ENCODE data around the gene PHOX2B.

The PHOX2B gene

DNA sequence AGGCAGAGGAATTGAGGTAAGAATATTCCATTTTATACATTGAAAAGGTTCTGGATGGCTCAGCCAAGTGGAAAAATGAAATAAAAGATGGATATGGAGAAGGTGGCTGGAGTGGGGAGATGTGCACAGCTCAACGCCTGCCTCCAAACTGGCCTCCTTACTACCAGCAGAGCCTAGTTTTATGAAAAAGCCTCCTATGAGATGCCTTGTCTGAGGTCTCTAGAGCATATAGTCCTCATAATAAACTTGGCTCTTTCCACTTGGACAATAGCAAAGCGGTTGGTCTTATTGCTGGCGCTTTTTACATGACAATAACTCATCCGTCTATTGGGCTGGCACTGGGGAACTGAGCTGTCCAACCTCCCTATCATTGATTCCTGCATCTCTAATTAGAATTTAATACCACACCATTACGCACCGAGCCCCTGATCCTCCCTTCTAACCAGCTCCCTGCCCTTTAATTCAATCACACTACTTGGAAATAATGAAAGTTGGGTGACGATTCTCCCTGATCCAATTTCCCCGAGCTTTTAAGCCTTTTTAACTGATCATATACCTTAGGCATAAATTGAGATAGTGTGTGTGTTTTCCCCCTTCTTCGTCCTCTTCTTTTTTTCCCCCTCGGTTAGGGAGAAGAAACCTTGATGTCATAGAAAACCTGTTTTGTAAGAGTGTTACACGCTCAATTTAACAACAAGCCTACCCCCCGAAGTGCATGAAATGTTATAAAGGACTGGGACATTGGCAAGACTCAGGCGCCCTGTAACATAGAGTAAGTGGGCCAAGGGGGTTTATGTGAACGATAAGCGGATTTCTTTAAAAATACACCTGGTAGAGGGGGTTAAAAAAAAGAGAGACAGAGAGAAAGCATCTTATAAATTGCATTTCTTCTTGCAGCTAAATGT lies at the start of gene PHOX2B:
TSS of gene PHOX2B (minus strand) at position 155 of the 905 bp plus-strand sequence. CDS start at position 40, 115 bp downstream.
- DNase-seq (ENCODE audit: low read depth), result no peak

DNA sequence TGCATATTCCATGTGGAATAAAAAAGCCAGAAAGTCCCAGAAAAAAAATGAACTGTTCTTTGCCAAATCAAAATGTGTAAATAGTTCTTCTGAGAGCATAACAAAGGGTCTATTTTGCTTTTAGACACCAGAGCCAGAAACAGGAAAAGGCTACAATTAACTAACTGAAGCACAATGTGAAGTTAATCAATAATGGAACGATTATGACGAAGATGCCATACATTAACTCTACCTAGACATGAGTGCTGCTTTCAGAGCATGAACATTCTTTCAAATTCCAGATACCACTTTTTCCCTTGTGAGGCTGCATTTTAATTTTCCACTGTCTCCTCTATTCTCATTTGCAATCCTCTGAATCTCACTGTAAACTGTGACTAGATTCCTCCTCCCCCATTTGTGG lies 48.7 kb upstream of the PHOX2B start:
- DNase-seq (ENCODE audit: low read depth), result no peak

GRCh38 chr4:41796545-41797210 lies 48.2 kb upstream of the PHOX2B start:
- no peak for DNase-seq (ENCODE audit: low read depth)

DNA sequence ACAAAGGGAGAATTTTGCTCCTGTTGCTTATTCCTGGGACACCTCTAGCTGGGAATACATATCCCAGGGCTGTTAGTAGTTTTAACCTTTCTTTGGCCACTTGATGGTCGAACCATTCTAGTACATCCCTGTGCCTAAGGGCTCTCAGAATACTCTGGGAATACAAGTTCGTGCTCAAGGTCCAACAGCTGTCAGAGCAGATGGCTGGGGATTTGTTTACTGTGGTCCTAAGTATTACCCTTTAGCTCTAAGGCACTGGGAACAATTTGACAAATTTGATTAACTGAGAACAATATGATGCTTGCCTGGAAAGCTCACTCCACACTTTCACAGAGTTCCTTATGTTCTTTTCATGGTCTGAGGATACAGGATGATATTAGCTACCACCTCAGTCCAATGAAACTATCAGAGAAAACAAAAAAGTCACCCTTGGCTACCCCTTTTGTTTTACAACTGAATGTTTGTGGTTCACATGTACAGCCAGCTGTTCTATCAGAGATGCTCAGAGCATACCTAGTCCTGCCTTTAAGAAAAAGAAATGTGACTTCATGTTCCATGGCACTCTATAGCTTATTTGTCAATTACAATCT lies 47.4 kb upstream of the PHOX2B start:
- no peak for DNase-seq (ENCODE audit: low read depth)

DNA sequence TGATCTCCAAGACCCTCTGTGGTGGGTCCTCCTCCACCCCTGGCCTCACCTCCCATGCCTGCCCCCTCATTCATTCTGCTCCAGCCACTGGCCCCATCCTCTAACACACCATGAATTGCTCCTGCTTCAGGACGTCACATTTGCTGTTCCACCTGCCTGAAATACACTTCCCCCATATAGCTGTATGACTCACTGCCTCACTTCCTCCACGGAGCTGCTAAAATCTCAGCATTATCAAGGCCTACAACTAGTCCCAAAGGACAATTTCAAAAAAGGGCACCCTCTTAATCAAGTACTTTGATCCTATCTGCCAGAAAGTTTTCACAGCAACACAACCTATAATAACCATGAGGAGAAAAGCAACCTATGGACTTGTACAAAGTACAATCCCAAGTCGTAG lies 43.6 kb upstream of the PHOX2B start:
- DNase-seq (ENCODE audit: low read depth), result no peak

GRCh38 chr4:41791557-41791956 lies 43.0 kb upstream of the PHOX2B start:
- DNase-seq (ENCODE audit: low read depth), result no peak

- no peak for DNase-seq (ENCODE audit: low read depth)
Measured at GRCh38 chr4:41787931-41788330, 39.4 kb upstream of the PHOX2B start.

- no peak for DNase-seq (ENCODE audit: low read depth)
Measured at GRCh38 chr4:41785665-41786064, 37.1 kb upstream of the PHOX2B start.

DNA sequence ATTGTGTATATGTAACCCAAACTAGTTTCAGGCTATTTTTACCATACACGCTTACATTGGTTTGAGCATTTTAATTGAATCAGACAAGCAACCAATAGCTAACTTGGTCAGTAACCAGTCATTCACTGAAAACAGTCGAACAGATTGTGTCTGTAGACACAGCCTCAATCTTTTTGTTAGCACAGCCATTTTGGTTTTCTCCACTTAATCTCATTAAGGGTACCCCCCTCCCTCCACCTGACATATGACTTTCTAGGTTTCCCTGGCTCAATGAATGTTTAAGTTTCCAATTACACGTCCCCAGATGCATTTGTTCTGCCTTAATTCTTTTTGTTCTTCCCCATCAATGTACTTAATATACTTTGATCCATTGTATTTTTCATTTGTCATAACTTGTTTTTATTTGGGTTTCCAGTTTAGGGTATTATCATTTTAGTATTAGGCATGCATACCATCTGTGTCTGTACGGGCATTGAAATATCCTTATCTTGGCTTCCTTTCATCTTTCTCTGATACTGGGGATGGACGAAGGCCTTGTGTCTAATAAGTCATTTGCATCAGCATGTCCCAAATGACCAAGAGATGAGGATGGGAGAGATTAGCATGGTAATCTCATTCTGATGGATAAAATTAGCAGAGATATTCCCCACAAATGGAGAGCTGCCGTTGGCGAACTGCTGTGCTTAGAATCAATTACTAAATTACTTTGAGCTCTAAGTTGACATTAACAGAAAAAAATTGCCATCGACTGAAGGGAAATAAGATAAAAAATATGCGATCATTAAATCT lies 35.9 kb upstream of the PHOX2B start:
- no peak for DNase-seq (ENCODE audit: low read depth)

GRCh38 chr4:41776466-41776865 lies 27.9 kb upstream of the PHOX2B start:
- DNase-seq (ENCODE audit: low read depth), result no peak

- DNase-seq (ENCODE audit: low read depth), result no peak
Measured at GRCh38 chr4:41763729-41764128, 15.2 kb upstream of the PHOX2B start.

- no peak for DNase-seq (ENCODE audit: low read depth)
Measured at GRCh38 chr4:41758884-41759283, 10.4 kb upstream of the PHOX2B start.

GRCh38 chr4:41757521-41758156 lies 9.1 kb upstream of the PHOX2B start:
- no peak for DNase-seq (ENCODE audit: low read depth)

DNA sequence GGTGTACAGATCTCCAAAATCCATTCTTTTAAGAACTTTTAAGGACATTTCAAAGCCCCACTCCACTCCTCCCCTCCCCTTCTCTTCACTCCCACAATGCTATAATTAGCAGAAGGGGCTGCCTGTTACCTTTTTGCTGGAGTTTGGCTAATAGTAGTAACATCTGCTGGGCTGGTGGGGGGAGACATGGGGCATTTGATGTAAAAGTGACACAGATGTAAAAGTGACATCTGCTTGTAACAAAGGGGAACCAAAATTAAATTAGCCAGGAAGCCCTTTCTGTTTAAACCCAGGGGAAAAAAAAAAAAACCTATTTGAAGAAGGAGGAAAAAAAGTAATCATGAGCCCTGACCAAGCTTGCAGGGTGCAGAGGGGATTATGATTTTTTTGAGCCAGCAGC lies 5.4 kb upstream of the PHOX2B start:
- no peak for DNase-seq (ENCODE audit: low read depth)

DNA sequence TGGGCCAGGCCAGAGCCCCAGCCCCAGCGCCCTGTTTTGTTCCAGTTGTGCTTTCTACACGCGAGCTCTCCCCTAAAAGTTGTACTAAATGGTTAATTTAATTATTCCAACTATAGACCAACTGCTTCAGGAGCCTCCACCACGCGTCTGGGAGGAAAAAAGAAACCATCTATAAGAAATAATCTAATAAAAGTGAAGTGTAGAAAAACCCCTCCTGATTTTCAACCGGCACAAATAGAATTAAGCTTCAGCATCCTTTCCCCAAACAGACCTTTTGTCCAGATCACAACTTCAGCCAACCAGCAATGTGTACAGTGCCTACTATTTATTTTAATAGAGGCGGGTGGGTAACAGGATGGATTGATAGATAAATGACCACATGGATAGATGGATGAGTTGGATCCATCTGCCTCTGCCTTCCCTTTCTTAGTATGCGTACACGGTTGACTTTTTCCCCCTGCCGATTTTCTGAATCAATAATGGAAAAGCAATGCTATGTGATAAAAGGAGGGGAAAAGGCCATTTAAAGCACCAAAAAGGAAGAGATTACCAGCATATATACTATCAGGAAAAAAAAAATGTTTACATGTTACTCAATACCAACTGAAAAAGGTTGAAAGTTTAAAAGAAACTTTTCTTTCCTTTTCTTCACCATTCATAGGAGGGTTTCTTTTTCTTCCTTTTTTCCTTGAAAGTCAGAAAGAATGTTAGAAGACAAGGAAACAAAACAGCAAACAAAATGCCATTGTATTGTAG lies 3.7 kb upstream of the PHOX2B start:
- DNase-seq (ENCODE audit: low read depth), result no peak

DNA sequence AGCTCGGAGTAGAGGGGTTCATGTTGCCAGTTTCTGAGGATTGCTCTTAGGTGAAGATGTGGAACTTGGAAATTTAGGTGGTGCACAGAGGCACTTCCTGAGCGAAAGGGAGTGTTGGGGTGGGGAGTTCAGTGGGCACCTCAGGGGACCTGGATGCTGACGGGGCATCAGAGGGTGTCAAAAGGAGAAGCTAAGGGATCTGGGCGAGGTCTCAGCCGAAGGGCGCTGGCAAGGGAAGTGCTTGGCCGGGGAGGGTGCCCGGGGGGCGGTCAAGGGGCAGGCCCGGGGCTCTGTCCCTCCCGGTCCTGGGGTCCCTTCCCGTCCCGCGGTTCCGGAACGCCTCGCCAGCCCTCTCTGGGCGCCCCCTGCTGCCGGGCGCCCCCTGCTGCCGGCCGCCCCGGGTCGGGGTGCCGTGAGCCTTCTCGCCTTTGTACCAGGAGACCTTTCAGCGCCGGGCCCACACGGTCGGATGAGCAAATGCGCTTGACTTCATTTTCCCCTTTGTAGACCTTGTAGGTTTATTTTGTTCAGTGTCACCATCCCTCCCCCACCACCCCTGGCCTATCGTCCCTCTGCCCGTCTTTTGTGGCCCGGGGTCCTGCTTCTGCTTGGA lies 3.0 kb upstream of the PHOX2B start:
- no peak for DNase-seq (ENCODE audit: low read depth)

GRCh38 chr4:41750626-41751448 lies 2.3 kb upstream of the PHOX2B start:
- DNase-seq (ENCODE audit: low read depth), result no peak

- DNase-seq (ENCODE audit: low read depth), result no peak
Measured at GRCh38 chr4:41750121-41750625, 1.6 kb upstream of the PHOX2B start.

DNA sequence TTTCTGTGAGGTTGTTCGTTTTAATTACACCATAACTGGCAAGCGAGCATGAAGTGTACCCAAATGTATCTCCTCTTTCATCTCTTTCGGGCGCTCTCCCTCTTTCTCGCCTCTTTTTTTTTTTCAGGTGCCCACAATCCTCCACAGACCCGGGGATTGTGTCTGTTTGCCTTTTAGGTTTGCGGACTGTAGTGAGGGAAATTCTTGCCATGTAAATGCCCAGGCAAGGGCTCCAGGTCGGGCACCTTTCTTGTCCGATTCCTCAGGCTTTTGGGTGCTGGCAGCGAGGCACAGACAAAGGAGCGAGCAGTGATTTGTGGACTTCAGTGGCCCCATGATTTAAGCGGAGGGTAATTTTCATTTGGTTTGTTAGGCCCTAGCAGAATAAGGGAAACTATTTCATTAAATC lies 1.1 kb upstream of the PHOX2B start:
- DNase-seq (ENCODE audit: low read depth), result no peak
